KG1 (cell line): ENCODE results near the gene DNAAF9.
"Not testable (repeated sequence)": the region's sequence is repeated elsewhere in the genome, so short reads cannot be mapped to it uniquely, and the experiment has no call there.

Experiments used
- DNase-seq: peaks from one replicate; lab custom pipeline; 2025; lab: John Stamatoyannopoulos, UW

DNAAF9 gene

DNA sequence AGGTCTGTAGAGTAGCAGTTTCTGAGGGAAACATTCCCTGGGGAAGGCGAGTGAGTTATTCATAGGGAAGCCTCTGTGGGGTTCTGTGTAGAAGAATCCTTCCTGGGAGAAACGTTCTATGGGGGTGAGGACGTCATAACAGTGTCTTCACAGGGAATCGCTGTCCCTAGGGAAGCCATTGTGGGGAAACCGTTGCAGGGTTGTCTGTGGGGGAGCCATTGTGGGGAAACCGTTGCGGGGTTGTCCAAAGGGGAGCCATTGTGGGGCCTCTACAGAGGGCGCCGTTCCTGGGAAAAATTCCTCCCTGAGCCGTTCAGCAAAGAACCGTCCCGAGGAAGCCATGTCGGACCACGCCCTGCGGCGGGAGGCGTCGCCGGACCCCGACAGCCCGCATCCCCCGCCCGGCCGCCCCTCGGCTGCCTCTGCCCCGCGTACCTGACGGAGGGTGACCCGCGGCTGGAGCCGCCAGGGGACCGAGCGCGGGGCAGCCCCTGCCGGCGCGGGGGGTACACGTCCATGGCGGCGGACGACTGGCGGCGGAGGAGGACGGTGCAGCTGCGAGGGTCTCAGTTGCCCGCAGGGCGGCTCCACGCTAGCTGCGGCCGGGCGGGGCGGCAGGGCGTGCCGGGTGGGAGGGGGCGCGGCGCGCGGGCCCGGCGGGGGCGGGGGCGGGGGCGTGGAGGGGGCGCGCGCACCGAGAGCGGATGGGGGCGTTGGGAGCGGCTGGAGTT lies at the start of gene DNAAF9:
Gene DNAAF9 (minus strand): TSS at position 630 of the 731 bp plus-strand sequence. CDS start 112 bp downstream, at position 518.
- DNase-seq = no peak

DNA sequence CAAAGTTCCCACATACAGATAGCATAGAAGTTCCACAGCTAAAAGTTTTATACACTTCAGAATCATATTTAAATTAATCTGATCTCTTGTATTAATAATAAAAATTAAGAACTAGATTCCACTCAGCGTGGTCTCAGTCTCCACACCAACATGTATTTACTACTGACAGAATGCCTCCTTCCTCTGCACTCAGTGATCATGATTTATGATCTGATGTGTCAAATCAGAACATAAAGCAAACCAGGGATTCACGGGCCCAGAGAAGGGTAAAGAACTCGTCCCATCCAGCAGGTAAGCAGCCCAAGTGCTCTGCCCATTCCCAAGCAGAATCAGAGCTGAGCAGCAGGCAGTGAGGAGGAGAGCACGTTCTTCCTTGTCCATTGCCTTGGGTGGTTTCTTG lies 49.2 kb upstream of the DNAAF9 start:
- no peak for DNase-seq

DNA sequence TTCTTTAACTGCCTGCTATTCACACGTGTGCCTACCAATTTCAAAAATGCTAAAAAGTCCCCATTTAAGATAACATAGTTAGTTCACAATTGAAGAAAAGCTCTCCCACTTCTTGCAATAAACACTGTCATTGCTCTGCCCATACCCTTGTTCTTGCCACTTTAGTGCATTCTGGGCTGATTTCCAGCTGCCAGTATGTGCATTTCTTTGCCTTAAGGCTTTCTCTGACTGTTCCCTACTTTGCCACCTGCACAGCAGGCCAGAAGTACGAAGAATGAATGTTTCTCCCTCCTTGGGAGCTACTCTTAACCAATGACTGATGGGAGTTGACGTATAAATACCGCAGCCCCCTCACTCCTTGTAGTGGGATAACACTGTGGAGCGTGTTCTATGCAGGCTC lies 47.4 kb upstream of the DNAAF9 start:
- DNase-seq = no peak

DNA sequence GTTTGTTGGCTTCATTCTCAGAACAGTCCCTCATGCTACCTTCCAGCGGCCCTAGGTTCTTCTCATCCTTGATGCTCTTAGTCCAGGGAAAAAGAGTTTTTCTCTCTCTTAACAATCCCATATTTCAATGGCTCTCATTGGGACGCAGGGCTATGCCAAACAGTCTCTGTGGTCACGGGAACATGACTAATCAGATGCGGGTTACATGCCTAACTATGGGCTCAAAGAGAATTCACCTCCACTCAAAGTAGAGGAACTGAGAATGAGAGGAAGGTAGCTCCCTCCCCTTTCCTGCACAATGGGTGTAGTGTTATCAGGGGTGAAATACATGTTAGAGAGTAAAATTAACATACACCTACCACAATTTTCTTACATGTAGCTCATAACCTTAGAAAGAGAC lies 45.2 kb upstream of the DNAAF9 start:
- no peak for DNase-seq

DNA sequence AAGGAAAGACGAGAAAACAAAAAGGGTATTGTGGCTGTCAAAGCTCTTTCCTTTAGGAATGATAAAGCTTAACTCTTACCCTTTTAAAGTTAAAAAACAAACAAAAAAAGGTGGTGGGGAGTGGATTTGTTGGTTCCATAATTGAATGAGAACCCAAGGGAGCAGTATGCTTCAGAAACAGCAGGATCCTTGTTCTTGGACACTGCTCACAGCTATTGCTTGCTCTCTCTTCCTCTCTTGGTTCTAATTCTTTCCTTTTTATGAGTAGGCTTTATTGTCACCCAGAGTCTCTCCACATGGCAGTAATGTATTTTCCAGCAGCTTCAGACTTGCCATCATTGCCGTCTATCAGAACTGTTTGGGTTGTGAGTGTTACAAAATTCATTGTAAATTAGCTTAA lies 44.7 kb upstream of the DNAAF9 start:
- DNase-seq = no peak

DNA sequence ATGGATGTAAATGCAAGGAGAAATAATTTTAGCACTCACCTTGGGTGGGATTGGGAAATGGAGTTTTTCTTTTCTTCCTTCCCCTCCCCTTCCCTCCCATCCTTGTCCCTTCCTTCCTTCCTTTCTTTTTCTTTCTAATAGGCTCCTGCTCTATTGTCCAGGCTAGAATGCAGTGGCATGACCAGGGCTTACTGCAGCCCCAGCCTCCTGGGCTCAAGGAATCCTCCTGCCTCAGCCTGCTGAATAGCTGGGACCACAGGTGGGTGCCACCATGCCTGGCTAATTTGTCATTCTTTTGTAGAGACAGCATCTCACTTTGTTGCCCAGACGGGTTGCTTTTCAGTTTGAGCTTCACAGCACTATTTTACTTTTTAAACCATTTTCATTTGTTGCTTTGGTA lies 41.9 kb upstream of the DNAAF9 start:
- DNase-seq = no peak

DNA sequence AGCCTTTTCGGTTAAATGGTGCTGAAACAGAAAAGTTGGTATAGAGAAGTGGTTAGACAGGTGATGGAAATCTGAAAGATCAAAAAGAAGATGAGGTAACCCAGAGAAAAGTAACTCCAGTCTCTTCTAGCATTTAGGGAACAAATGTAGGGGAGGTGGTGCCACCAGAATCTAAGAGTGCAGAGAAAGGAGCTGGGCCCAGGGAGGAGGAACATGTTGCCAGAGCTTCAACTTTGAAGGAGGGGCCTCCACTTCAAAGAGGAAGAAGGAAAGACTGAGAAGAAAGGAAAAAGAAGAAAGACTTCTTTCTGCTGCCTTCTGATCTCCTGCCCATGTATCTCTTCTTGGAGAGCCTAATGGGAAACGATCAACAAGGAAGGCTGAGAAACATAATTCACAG lies 39.9 kb upstream of the DNAAF9 start:
- DNase-seq = no peak

DNA sequence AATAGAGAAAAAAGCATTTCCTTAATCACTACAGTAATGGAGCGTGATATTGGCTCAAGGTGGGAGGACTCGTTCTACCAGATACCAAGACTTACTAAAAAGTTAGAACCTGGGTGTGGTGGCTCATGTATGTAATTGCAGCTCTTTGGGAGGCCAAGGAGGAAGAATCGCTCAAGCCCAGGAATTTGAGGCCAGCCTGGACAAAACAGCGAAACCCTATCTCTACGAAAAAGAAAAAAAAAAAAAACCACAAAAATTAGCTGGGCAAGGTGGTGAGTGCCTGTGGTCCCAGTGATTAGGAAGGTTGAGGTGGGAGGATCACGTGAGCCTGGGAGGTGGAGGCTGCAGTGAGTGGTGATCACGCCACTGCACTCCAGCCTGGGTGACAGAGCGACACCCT lies 39.3 kb upstream of the DNAAF9 start:
- DNase-seq = no peak

DNA sequence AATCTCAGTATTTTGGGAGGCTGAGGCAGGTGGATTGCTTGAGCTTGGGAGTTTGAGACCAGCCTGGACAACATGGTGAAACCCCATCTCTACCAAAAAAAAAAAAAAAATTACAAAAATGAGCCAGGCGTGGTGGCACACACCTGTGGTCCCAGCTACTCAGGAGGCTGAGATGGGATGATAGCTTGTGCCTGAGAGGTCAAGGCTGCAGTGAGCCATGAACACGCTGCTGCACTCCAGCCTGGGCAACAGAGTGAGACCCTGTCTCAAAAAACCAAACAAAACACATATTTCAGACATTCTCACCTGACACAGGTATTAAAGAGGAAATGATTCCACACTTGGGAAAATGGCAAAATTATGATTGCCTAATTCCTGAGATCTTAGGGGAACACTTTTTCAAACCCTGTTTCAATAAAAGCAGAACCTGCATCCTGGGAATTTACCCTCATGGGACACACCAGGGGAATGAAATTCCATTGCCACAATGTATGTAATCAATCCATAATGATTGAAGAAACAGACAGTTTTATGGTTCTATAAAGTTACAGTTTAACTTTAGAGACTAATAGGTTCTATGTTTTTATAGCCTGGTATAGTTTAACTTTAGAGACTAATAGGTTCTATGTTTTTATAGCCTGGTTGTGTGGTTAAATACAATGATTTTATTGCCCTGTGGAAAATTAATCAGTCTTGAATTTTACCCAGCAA lies 29.6 kb upstream of the DNAAF9 start:
- DNase-seq = no peak

DNA sequence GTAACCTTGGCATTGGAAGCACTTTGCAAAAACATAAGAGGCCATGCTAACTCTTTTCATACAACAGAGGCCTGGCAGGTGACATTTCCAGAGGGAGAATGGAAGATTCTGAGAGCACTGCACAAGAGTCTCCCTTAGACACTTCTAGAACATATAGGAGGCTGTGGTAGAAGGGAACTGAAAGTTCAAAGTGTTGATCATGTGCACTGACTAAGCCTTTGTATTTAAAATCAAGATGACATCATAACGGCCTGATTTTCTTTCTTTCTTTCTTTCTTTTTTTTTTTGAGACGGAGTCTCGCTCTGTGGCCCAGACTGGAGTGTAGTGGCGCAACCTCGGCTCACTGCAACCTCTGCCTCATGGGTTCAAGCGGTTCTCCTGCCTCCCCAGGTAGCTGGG lies 26.8 kb upstream of the DNAAF9 start:
- no peak for DNase-seq

DNA sequence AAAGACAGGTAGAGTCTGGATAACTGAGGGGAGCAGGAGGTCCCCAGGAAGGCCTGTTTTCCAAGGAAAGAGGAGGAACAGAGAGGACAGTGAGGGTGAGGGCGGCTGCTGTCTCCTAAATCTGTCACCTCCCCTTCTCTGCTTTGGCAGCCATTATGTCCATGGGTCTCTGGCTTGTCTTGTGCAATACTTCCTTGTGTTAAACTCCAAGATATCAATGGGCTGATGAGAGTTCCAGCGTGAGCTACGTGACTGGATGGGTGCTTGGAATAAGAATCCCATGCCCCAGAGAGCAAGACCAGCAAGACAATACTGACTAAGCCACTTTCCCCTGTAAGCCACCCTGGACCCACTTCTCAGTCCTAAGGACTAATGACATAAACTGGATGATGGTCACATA lies 26.3 kb upstream of the DNAAF9 start:
- DNase-seq = no peak

DNA sequence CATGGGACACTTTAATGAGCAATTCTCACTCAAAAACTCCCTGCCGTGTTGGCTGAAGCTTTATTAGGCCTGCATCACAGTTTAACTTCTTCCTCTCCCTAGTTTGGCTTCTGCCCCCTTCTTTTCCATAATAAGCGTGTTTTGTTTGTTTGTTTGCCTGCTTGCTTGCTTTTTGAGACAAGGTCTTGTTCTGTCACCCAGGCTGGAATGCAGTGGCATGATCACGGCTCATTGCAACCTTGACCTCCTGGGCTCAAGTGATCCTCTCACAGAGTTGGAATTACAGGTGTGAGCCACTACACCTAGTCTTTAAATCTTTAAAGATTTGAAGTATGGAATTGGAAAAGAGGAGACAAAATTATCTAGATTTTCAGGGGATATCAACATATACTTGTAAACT lies 25.4 kb upstream of the DNAAF9 start:
- no peak for DNase-seq

DNA sequence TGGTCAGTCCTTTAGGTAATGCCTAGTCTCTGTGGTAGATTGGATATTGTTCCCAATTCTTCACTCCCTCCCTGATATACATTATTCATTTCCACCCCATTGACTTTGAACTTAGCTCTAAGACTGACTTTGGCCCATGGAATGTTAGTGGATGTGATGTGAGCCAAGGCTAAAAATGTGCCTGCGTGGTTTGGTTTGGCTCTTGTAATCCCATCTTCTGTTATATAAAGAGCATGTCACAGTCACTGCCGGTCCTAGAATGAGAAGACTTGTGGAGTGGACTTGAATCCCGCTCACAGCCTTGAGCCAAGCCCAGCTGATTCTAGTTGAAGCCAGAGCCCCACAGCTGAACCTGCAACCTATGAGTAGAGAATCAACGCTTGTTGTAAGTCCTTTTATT lies 23.6 kb upstream of the DNAAF9 start:
- no peak for DNase-seq

DNA sequence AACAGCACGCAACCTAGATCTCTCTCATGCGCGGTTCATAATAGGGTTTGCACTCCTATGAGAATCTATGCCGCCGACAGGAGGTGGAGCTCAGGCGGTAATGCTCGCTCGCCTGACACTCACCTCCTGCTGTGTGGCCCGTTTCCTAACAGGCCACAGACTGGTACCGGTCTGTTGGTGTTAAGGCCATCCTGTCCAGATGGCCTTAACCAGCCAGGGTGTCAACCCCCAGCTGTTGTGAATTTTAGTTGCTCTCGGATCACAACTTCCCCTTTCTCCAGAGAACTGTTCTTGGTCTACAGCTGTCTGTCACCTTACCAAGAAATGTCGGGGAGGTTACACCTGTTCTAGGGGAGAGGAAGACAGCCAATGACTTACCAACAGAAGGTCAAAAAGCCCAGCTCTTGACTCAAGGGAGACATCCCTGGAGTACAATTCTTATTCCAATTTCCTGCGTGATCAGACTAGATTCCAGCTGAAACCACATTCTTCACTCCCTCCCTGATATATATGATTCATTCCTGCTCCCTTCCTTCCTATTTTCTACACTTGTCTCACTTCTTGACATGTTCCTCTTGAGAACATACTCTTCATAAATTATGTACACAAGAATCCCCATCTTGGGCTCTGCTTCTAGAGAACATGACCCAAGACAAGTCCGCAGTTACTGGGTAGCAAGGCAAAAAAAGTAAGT lies 23.1 kb upstream of the DNAAF9 start:
- DNase-seq = peak; percentile 48

DNA sequence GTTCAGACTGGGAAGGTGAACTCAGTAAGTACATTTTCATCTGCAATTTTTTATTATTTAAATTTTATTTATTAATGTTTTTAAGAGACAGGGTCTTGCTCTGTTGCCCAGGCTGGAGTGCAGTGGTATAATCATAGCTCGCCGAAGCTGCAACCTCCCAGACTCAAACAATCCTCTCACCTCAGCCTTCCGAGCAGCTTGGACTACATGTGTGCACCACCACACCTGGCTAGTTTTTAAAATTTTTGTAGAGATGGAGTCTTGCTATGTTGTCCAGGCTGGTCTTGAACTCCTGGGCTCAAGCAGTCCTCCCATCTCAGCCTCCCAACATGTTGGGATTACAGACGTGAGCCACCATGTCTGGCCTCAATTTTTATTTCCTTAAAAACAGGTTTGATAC lies 19.3 kb upstream of the DNAAF9 start:
- not testable (repeated sequence) for DNase-seq

DNA sequence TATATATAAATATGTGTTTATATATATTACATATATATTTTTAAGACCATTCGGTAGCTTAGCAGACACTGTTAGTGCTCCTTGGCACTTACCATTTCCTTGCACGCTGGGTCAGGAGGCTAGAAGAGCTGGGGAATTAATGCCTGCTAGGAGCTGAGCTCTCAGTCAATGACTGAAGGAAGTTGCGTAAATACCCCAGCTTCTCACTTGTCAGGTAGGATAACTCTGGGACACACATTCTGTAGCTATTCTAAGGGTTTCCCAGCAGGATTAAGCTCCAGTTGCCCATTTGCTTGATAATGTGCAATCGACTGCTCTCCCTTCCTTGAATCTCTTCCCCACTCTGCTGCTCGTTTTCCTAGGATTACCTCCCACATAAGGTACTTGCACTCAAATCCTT lies 15.7 kb upstream of the DNAAF9 start:
- DNase-seq = no peak

DNA sequence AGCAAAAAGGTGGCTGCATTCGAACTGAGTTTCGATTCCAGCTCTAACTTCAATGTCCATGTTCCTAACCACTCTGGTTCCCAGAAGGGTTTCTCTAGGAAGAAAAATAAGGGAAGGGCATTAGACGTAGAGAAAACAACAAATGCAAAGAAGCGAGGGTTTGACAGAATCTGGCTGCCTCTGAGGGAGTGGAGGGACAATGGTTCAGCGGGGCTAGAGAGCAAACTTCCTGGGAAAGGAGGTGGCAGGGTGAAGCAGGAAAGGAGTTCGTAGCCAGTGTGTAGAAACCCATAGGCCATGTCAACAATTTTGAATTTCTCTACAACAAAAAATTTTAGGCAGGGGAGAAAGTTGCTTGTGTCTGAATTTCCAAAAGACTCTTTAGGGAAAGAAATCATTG lies 14.5 kb upstream of the DNAAF9 start:
- no peak for DNase-seq

DNA sequence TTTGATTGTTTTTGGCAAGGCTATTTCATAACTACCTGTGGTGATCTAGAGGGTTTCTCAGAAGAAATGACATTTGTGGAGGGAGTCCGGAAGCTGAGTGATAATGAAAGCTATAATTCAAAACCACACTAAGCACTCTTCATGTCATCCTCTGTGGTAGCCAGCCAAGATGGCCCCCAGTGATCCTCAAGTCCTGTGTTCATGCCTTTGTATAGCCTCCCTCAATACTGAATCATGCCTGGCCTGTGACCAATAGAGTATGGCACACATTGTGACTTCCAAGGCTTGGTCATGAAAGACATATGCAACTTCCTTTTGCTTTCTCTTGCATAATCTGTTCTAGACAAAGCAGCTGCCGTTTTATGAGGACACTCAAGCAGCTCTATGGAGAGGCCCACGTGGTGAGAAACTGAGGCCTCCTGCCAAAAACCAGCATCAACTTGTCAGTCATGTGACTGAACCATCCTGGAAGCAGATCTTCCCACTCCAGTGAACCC lies 12.8 kb upstream of the DNAAF9 start:
- peak; percentile 34 for DNase-seq

DNA sequence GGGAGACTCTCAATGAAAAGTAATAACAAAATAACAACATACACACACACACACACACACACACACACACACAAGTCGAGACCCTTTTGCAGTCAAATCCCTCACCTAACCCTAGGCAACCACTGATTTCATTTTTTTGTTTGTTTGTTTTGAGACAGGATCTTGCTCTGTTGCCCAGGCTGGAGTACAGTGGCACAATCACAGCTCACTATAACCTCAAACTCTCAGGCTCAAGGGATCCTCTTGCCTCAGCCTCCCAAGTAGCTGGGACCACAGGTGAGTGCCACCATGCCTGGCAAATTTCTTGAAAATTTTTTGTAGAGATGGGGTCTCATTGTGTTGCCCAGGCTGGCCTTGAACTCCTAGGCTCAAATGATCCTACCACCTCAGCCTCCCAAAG lies 10.7 kb upstream of the DNAAF9 start:
- DNase-seq = not testable (repeated sequence)

DNA sequence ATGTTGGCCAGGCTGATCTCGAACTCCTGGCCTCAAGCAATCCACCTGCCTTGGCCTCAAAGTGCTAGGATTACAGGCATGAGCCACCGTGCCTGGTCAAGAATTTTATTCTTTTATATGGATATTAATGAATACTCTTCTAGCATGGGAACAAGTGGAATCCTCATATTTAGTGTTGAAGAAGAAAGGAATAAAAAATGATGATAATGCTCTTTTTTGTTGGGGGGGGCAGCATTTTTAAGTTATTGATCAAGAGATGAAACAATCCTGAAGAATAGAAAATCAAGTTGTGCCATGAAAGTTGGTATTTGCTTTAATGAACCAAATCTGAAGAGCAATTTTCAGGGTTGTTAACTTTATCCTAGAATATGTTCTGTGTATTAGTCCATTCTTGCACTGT lies 6.7 kb upstream of the DNAAF9 start:
- no peak for DNase-seq

DNA sequence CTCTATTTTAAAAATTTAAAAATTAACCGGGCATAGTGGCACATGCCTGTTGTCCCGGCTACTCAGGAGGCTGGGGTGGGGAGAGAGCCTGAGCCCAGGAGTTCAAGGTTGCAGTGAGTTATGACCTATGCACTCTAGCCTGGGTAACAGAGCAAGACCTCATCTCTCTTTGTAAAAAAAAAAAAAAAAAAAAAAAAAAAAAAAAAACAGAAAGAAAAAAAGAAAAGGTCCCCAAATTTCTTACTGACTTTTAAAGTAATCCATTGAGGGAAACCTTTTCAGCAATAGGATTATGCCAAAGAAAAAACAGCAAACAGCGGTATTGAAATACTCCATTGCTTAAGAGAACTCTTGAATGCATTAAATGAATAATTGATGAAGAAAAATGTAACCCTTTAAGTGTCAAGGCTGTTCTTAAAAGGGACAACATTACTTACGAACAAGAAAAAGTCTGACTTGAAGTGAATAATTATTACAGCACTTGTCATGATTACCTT lies 6.0 kb upstream of the DNAAF9 start:
- no peak for DNase-seq

DNA sequence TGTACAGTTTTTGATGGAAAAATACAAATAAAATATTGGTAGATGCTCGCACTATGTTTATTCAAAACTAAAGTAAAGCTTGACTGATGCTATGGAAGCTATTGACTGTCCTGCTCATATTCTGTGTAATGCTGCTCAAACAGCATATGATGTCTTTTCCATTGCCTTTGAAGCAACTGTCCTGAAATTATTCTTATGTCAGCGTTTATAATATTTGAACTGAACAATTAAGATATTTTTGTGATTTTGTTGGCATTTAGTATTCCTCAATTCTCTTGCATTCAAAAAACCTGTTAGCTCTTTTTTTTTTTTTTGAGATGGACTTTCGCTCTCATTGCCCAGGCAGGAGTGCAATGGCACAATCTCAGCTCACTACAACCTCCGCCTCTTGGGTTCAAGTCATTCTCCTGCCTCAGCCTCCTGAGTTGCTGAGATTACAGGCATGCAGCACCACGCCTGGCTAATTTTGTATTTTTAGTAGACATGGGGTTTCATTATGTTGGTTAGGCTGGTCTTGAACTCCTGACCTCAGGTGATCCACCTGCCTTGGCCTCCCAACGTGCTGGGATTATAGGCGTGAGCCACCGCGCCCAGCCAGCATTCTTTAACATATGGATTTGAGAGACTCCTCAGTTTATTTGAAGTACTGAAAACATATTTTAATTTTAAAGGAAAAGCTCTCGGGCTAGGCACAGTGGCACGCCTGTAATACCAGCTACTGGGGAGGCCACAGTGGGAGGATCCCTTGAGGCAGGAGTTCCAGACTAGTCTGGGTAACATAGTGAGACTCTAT lies 5.3 kb upstream of the DNAAF9 start:
- no peak for DNase-seq
